HUES6 (cell line): ENCODE measurements around the gene CERCAM.
A peak's percentile ranks its signal among the peaks of the same experiment; 100 is the strongest.
"Not testable (repeated sequence)": the region's sequence is repeated elsewhere in the genome, so short reads cannot be mapped to it uniquely, and the experiment has no call there.

Experiments
- H3K27ac ChIP-seq: 2 replicates; pipeline ENCODE4 v1.7.0; 2013; ENCODE audit warnings: low read depth, mild to moderate bottlenecking, low read length, inconsistent platforms
- H3K27me3 ChIP-seq: 2 replicates; pipeline ENCODE4 v1.6.1; 2013; ENCODE audit warnings: low read length; ENCODE audit not compliant: control insufficient read depth, insufficient read depth
- H3K36me3 ChIP-seq: 2 replicates; pipeline ENCODE4 v1.6.1; 2013; ENCODE audit warnings: low read length; ENCODE audit not compliant: control insufficient read depth, insufficient read depth
- H3K4me1 ChIP-seq: 2 replicates; pipeline ENCODE4 v1.6.1; 2013; ENCODE audit warnings: low read length; ENCODE audit not compliant: control insufficient read depth, insufficient read depth
- H3K4me3 ChIP-seq: 2 replicates; pipeline ENCODE4 v1.5.1; 2013; ENCODE audit warnings: low read depth, low read length
- H3K9ac ChIP-seq: one replicate; pipeline ENCODE4 v1.6.1; 2013; ENCODE audit warnings: mild to moderate bottlenecking, low read length
- H3K9me3 ChIP-seq: 2 replicates; pipeline ENCODE4 v1.6.1; 2013; ENCODE audit warnings: low read depth, low read length; ENCODE audit not compliant: control insufficient read depth, insufficient read depth

Gene CERCAM

GRCh38 chr9:128438343-128439109 lies 17.9 kb downstream of the CERCAM start:
- no peaks in the 10 kb centered on the region for H3K27me3 ChIP-seq

GRCh38 chr9:128439273-128439672 lies 18.6 kb downstream of the CERCAM start:
- no peaks in the 10 kb centered on the region for H3K27me3 ChIP-seq
- H3K4me1 ChIP-seq, result peaks cover 5% of the 10 kb centered on the region; the same call in 1 of the 2 replicates
- H3K36me3 ChIP-seq, result no peaks in the 10 kb centered on the region
- H3K9ac ChIP-seq, result no peak overlapping the region
- H3K27ac ChIP-seq, result no peak overlapping the region
- H3K9me3 ChIP-seq, result no peaks in the 10 kb centered on the region
- no peak overlapping the region for H3K4me3 ChIP-seq

More at GRCh38 chr9:128438343-128439109, 17.9 kb downstream of the CERCAM start:
- Histone ChIP-seq H3K36me3 (no peaks in the 10 kb centered on the region), H3K4me3 (no peak overlapping the region), H3K9ac (no peak overlapping the region), H3K4me1 (peaks cover 5% of the 10 kb centered on the region; the same call in 1 of the 2 replicates), H3K9me3 (no peaks in the 10 kb centered on the region), H3K27ac (no peak overlapping the region)

DNA sequence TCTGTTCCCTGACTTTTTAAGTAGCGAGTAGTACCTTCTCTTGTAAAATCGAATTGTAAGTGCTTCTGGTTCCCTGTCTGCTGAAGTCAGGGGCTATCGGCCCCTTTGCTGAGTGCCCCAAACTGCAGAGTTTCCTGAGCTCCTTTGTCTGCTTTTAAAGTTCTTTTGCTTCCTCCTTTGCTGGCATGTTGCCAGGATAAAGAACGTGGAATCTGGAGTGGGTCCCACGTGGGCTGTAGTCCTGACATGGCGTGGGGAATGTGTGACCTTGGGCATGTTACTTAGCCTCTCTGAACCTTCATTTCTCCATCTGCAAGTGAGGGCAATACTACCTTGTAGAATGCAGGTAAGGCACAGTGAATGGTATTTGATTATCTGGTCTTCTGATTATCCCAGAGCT lies 21.5 kb downstream of the CERCAM start:
- H3K36me3 ChIP-seq, result no peaks in the 10 kb centered on the region
- no peak overlapping the region for H3K9ac ChIP-seq
- H3K27me3 ChIP-seq, result peaks cover 7% of the 10 kb centered on the region; the same call in 1 of the 2 replicates
- H3K27ac ChIP-seq, result no peak overlapping the region
- no peak overlapping the region for H3K4me3 ChIP-seq
- peaks cover 5% of the 10 kb centered on the region; the same call in 1 of the 2 replicates for H3K4me1 ChIP-seq
- no peaks in the 10 kb centered on the region for H3K9me3 ChIP-seq

DNA sequence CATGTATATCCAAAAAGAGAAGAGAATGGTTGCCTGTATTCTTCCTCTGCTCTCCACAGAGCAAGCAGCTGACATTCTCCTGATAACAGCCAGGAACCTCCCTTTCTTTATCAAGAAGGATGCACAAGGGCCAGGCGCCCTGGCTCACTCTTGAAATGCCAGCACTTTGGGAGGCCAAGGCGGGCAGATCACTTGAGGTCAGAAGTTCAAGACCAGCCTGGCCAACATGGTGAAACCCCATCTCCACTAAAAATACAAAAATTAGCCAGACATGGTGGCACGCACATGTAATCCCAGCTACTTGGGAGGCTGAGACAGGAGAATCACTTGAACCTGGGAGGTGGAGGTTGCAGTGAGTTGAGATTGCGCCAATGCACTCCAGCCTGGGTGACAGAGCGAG lies 25.8 kb downstream of the CERCAM start:
- H3K9me3 ChIP-seq, H3K9ac ChIP-seq, H3K27ac ChIP-seq, H3K4me3 ChIP-seq, H3K36me3 ChIP-seq, H3K4me1 ChIP-seq: not testable (repeated sequence)
- peaks cover 19% of the 10 kb centered on the region for H3K27me3 ChIP-seq

- Histone ChIP-seq H3K27me3 (peaks cover 28% of the 10 kb centered on the region), H3K4me1 (no peaks in the 10 kb centered on the region), H3K27ac (no peak overlapping the region), H3K4me3 (no peak overlapping the region), H3K9ac (no peak overlapping the region), H3K9me3 (no peaks in the 10 kb centered on the region; the same call in 1 of the 2 replicates), H3K36me3 (no peaks in the 10 kb centered on the region)
Measured at GRCh38 chr9:128448746-128449145, 28.1 kb downstream of the CERCAM start.

DNA sequence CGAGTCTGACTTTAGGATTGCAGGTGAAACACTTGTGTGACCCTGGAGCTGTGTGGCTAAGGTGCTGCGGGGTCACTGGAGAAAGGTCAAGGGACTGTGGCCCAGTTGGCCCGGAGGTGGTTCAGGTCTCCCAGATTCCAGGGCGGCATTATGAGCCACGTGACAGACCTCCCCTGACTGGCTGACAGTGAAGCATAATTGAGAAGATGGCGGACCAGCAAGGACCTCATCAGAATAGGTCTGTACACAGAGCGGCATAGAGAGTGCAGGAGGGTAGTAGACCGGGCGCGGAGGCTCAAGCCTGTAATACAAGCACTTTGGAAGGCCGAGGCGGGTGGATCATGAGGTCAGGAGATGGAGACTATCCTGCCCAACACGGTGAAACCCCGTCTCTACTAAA lies 34.3 kb downstream of the CERCAM start:
- H3K27ac ChIP-seq, result no peak overlapping the region
- no peak overlapping the region for H3K9ac ChIP-seq
- peaks cover 65% of the 10 kb centered on the region for H3K27me3 ChIP-seq

GRCh38 chr9:128455849-128456612 lies 35.4 kb downstream of the CERCAM start, which contains the start of gene ODF2:
Gene ODF2 (plus strand): TSS chr9:128456006. CDS start chr9:128456092, 86 bp downstream.
- H3K27ac ChIP-seq, result no peak within 1 kb of the TSS; the same call in 1 of the 2 replicates
- H3K4me3 ChIP-seq, result peak within 1 kb of the TSS; percentile 68
- peaks cover 71% of the 10 kb centered on the region for H3K27me3 ChIP-seq
- peaks cover 18% of the 10 kb centered on the region for H3K36me3 ChIP-seq
- H3K4me1 ChIP-seq, result peaks cover 9% of the 10 kb centered on the region
- no peaks in the 10 kb centered on the region for H3K9me3 ChIP-seq
- peak within 1 kb of the TSS; percentile 66 for H3K9ac ChIP-seq

More for the DNA sequence above, 34.3 kb downstream of the CERCAM start:
- Histone ChIP-seq H3K36me3 (peaks cover 7% of the 10 kb centered on the region; the same call in 1 of the 2 replicates), H3K4me3 (no peak overlapping the region), H3K9me3 (no peaks in the 10 kb centered on the region), H3K4me1 (peaks cover 9% of the 10 kb centered on the region)

- H3K27ac ChIP-seq, result no peak overlapping the region; the same call in 1 of the 2 replicates
- peak overlapping the region; percentile 66 for H3K9ac ChIP-seq
- peaks cover 9% of the 10 kb centered on the region for H3K4me1 ChIP-seq
Measured at GRCh38 chr9:128456613-128457061, 36.0 kb downstream of the CERCAM start.

GRCh38 chr9:128457207-128457606 lies 36.5 kb downstream of the CERCAM start:
- H3K36me3 ChIP-seq, result peaks cover 22% of the 10 kb centered on the region
- H3K9ac ChIP-seq, result no peak overlapping the region
- H3K4me1 ChIP-seq, result peaks cover 9% of the 10 kb centered on the region
- H3K27ac ChIP-seq, result no peak overlapping the region
- peaks cover 60% of the 10 kb centered on the region for H3K27me3 ChIP-seq
- no peaks in the 10 kb centered on the region for H3K9me3 ChIP-seq
- H3K4me3 ChIP-seq, result peak overlapping the region; percentile 68

More at GRCh38 chr9:128456613-128457061, 36.0 kb downstream of the CERCAM start:
- Histone ChIP-seq H3K4me3 (peak overlapping the region; percentile 68), H3K36me3 (peaks cover 20% of the 10 kb centered on the region), H3K27me3 (peaks cover 66% of the 10 kb centered on the region), H3K9me3 (no peaks in the 10 kb centered on the region)

DNA sequence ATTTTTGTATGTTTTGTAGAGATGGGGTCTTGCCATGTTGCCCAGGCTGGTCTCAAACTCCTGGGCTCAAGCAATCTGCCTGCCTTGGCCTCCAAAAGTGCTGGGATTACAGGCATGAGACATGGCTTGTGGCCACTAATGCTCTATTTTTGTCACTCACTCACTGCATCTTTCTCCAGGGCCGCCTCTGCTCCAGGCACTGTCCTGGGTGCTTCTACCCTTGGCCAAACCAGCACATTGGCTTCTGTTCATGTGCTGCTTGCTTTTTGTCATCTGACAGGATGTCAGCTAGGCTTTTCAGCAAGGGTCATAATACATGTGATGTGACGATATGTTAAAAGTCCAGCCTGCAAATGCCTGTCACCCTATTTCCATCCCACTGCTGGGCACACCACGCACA lies 38.4 kb downstream of the CERCAM start:
- peaks cover 30% of the 10 kb centered on the region for H3K36me3 ChIP-seq

GRCh38 chr9:128469070-128469469 lies 48.4 kb downstream of the CERCAM start:
- Histone ChIP-seq H3K27ac (no peak overlapping the region), H3K27me3 (no peaks in the 10 kb centered on the region), H3K4me1 (no peaks in the 10 kb centered on the region), H3K4me3 (no peak overlapping the region), H3K9me3 (no peaks in the 10 kb centered on the region), H3K9ac (no peak overlapping the region), H3K36me3 (peaks cover 36% of the 10 kb centered on the region)

More for the DNA sequence above, 38.4 kb downstream of the CERCAM start:
- H3K9ac ChIP-seq, result no peak overlapping the region
- peaks cover 9% of the 10 kb centered on the region for H3K4me1 ChIP-seq
- H3K27ac ChIP-seq, result no peak overlapping the region
- H3K9me3 ChIP-seq, result no peaks in the 10 kb centered on the region
- peaks cover 57% of the 10 kb centered on the region for H3K27me3 ChIP-seq
- no peak overlapping the region for H3K4me3 ChIP-seq
